ENCODE data around the gene GPR101.

DNA sequence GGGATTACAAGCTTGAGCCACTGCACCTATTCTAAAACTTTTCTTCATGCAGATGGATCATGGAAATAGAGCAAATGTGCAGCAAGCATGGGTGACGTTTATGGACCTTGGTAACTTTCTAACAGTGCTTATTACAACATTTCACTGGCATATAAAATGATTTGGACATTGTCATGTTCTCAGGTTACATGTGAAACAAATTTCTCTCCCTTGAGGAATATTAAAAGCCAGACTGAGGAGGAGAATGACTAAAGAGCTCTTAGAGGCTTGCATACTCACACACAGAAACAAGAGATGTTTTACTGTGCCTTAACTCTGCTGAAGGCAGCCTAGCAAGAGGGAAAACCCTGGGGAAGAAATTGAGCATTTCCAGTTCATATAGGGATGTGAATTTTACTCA is 38.6 kb upstream of the GPR101 start:
- TF ChIP-seq EZH2 (IDR thresholded peaks at IDR 0.05) (no peak), POLR2AphosphoS5 (IDR thresholded peaks at IDR 0.05; ENCODE audit: borderline replicate concordance, low read depth, low read length) (no peak)
